ENCODE measurements around the gene IGFBP2.

Gene IGFBP2

GRCh38 chr2:216661639-216662375, 28.6 kb downstream of the IGFBP2 start:
- DNase-seq (ENCODE audit: low read depth) = no peak

- DNase-seq (ENCODE audit: low read depth) = no peak
Measured at GRCh38 chr2:216663106-216663505, 29.9 kb downstream of the IGFBP2 start.

- no peak for DNase-seq (ENCODE audit: low read depth)
Measured at GRCh38 chr2:216663846-216664245, 30.6 kb downstream of the IGFBP2 start.

GRCh38 chr2:216664593-216665034, 31.4 kb downstream of the IGFBP2 start:
- no peak for DNase-seq (ENCODE audit: low read depth)

- DNase-seq (ENCODE audit: low read depth) = no peak
Measured at GRCh38 chr2:216665242-216665641, 32.0 kb downstream of the IGFBP2 start.

GRCh38 chr2:216665717-216666116, 32.5 kb downstream of the IGFBP2 start:
- DNase-seq (ENCODE audit: low read depth) = no peak

GRCh38 chr2:216666461-216667233, 33.4 kb downstream of the IGFBP2 start:
- peak; percentile 12 for DNase-seq (ENCODE audit: low read depth)

- DNase-seq (ENCODE audit: low read depth) = no peak
Measured at GRCh38 chr2:216670266-216671080, 37.3 kb downstream of the IGFBP2 start.

GRCh38 chr2:216671081-216671411, 37.8 kb downstream of the IGFBP2 start:
- DNase-seq (ENCODE audit: low read depth) = no peak

GRCh38 chr2:216671791-216672343, 38.6 kb downstream of the IGFBP2 start:
- DNase-seq (ENCODE audit: low read depth) = no peak

- no peak for DNase-seq (ENCODE audit: low read depth)
Measured at GRCh38 chr2:216672466-216672865, 39.2 kb downstream of the IGFBP2 start.

- DNase-seq (ENCODE audit: low read depth) = no peak
Measured at GRCh38 chr2:216673021-216673420, 39.8 kb downstream of the IGFBP2 start.

GRCh38 chr2:216673609-216674008, 40.4 kb downstream of the IGFBP2 start:
- no peak for DNase-seq (ENCODE audit: low read depth)

- DNase-seq (ENCODE audit: low read depth) = no peak
Measured at GRCh38 chr2:216674376-216674775, 41.2 kb downstream of the IGFBP2 start.

GRCh38 chr2:216676630-216677029, 43.4 kb downstream of the IGFBP2 start:
- no peak for DNase-seq (ENCODE audit: low read depth)

- no peak for DNase-seq (ENCODE audit: low read depth)
Measured at GRCh38 chr2:216677439-216678097, 44.3 kb downstream of the IGFBP2 start.

GRCh38 chr2:216678098-216678465, 44.9 kb downstream of the IGFBP2 start:
- no peak for DNase-seq (ENCODE audit: low read depth)

GRCh38 chr2:216678813-216679657, 45.8 kb downstream of the IGFBP2 start:
- no peak for DNase-seq (ENCODE audit: low read depth)

- DNase-seq (ENCODE audit: low read depth) = no peak
Measured at GRCh38 chr2:216679658-216680024, 46.4 kb downstream of the IGFBP2 start.

GRCh38 chr2:216680951-216681629, 47.9 kb downstream of the IGFBP2 start:
- no peak for DNase-seq (ENCODE audit: low read depth)
